ENCODE data around the gene HEXB.

HEXB gene

DNA sequence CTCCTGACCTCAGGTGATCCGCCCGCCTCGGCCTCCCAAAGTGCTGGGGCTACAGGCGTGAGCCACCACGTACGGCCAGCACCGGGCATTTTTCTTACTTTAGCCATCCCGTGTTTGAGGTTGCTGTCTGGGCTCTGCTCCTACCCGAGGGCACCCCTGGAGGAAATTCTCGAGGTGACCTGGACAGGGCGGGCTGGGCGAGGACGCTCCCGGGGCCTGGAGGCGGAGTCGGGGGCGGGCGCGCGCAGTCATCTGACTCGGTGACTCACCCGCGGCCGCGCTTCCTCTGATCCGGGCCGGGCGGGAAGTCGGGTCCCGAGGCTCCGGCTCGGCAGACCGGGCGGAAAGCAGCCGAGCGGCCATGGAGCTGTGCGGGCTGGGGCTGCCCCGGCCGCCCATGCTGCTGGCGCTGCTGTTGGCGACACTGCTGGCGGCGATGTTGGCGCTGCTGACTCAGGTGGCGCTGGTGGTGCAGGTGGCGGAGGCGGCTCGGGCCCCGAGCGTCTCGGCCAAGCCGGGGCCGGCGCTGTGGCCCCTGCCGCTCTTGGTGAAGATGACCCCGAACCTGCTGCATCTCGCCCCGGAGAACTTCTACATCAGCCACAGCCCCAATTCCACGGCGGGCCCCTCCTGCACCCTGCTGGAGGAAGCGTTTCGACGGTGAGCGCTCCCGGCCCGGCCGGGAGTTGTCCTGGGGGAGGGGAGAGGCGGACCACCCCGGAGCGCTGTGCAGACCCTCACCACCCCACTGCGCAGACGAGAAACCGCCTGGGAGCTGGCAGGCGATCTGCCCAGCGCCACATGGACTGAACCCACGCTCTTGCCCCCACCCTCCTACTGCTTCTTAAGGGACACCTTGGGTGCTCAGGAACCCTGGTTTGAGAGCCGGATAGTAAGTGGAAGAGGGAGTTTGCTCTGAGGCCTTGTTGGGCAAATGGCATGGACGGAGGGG lies at the start of gene HEXB:
Gene HEXB, plus strand, starts transcription at position 334 of the 952 bp plus-strand sequence. Its CDS starts 28 bp downstream, at position 362.
- peak; percentile 76 to 82 for DNase-seq

DNA sequence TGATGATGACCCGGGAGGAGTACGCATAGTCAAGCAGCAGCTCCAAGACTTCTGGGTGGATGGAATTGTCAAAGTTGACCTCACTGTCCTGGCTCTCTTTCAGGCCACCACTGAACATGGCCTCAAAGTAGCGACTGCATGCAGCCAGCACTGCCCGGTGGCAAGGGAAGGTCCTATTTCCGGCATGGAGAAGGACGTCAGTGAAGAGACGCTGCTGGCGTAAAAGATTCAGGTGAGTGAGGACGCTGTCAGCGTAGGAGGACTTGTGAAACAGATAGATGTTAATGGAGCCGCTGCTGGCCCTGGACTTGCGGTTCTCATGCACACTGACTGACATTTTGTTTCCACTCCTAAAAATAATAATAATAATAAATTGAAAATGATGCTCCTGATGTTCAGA lies 48.9 kb upstream of the HEXB start:
- DNase-seq, result no peak

DNA sequence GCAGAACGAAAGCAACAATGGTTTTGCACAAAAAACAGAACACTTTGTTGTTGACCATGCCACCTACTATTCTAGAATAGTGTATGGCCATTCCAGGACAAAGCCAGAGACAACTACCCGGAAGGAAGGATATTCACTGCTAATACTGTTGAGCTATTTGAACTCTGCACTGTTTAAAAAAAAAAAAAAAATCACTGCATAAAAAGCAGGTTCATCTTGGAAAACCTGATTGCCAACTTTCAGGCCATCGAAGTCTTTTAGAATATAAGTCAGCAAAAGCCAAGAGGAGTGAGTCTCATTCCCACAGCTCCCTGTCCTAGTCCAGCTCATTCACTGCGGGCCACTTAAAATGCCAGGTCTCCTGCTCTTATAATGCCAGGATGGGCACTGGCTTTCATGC lies 48.5 kb upstream of the HEXB start:
- DNase-seq, result no peak

DNA sequence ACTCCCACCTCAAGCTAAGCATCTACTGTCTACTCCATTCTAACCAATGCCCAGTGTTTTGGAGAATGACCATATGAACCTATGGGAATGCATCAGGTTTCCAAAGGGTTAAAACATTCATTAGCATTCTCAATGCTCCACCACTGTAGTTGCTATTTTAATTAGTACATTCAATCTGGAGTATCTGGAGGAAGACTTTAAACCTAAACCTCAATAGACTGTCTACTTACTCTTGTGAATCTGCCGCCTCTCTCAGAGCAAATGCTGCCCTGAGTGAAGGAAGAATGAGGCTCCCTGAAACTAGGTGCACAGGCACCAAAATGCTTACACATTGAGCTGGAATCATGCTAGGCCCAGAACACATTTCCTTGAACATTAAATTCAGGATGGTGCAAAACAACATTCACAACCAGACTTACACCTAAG lies 46.5 kb upstream of the HEXB start:
- no peak for DNase-seq

GRCh38 chr5:74638970-74639806 lies 45.8 kb upstream of the HEXB start:
- no peak for DNase-seq

DNA sequence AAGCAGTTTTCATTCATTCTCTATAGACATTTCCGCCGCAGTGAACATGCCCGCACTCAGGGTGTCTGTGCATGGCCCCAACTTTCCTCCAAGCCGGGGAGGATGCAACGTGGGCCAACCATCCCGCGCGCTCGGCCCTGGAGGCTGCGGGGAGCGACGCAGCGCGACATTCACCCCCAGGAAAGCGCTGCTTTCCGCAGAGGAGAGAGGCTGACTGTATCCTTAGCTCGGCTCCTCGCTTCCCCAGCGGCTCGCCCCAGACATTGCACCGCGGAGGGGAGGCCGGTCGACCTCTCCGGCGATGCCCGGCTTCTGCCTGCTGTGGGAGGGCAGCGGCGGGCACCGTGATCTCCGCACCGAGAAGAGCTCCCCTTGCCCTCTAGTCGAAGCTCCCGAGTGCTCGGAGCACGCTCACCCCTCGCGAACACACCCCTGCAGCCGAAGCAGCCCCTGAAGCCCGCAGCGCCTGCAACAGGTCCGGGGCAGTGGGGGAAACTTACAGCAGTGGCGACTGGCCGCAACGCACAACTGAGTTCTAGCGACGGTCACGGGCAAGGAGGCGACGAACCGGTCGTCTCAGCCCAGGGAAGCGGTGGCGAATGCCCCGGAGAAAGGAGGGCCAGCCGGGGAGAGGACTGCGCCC lies 45.1 kb upstream of the HEXB start:
- DNase-seq, result peak in 1 of 2 experiments; percentile 9

- DNase-seq, result peak; percentile 65 to 68
Measured at GRCh38 chr5:74640450-74640953, 44.5 kb upstream of the HEXB start, which contains the start of gene ENC1. Gene ENC1, minus strand, starts transcription at chr5:74640728. Its CDS starts 4,243 bp downstream, at chr5:74636485.

DNA sequence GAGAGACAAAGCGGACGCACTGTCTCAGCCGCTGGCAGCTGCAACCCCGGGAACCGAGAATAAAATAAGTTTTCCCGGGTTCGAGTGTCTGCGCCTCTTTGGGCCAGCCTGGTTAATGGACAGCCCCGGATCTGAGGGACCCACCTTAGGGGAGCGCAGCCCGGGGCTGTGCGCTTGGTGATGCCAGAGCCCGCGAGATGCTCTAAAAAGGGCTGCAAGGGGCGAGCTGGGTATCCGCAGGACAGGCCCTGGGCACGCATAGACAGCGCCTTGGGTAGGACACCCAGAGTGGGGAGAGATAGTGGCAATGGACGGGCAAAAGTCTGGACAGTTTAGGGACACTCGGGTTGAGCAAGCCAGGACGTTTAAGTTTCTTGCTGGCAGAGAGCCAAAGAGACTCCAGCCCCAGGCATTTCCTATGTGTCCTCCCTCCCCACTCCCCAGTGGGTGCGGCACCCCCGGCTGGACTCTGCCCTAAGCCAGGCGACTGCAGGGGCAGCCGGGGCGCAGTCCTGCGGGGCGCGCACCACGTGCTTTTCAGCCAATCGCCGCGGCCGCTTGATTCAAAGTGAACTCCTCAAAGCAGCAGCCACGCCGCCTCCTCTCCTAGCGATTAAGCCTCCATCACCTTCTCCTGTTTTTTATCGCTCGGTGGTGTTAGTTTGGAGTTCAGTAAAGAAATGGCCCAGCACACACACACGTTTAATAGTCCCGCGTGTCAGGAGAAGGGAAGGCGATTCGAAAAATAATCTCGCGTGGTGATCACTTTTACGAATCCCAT lies 43.9 kb upstream of the HEXB start:
- no peak for DNase-seq

DNA sequence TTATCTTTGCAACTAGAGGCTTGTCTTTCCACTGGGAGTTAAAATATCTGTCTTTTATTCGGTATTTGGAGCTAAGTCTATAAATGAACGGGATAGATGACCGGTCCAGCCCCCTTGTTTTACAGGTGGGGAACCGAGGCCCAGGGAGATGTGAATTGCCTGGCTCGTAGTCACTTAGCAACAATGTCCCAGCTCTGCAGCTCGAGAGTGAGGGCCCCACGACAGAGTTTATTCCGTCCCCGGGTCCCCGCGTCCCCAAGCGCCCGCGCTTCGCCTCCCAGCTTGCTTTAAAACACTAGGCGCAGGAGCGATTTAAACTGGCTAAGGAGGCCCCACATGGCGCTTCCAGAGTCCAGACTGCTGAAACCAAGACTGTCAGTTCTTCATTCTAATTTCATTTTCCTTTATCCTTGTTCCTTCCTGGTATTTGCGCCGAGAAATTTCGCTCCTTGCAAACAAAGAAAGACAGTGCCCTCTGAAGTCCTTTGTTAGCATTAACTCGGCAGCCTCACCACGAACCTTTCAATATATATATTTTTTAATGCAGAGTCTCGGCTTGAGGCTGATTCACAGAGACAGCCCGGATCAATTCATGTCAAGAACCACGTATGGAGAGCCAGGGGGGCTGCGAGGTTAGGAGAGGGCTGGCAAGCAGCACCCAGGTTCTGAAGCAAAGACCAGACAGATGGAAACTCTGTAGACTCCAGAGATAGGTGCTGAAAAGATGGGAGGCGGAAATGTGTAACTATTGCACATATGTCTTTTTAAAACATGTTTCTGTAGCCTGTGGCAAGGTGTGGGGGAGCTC lies 43.1 kb upstream of the HEXB start:
- DNase-seq, result no peak

- DNase-seq, result no peak
Measured at GRCh38 chr5:74642543-74642863, 42.5 kb upstream of the HEXB start.

DNA sequence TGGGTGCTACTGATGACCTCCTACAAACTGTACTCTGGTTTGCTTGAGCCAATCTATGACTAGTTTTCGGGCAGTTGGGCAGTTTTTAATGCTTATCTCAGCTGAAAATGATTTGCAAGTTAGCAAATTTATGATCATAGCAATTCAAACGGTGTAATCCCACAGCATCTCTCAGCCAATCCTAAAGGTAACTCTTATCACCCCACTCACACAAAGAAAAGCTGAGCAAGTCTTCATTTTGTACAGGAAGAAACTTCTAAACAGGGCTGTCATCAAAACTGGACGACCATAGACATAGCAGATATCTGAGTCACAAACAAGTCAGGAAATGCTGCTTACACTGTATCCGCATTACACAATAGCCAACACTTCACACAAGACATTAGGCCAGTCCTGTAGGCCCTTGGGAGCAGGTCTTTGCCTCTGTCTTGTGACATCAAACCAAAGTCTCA lies 41.9 kb upstream of the HEXB start:
- DNase-seq, result no peak

DNA sequence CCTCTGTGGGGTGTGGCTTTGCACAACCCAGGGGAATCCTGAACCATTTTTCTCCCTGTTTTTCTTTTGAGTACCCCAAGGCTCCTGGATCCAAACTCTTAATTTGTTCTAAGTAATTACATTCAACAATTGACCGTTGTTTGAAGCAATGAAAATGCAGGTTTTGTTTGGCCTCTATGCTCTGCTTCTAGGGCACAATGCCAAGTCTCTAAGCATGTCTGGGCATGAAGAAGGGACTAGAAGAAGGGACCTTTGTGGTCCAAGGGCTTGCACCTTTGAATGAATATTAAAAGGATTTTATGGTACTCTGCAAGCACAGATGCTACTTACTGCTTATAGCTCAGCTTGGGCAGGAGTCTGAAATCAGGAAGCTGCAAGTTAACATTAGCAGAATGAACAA lies 37.9 kb upstream of the HEXB start:
- DNase-seq, result no peak

- DNase-seq, result no peak
Measured at GRCh38 chr5:74648835-74649293, 36.2 kb upstream of the HEXB start.

DNA sequence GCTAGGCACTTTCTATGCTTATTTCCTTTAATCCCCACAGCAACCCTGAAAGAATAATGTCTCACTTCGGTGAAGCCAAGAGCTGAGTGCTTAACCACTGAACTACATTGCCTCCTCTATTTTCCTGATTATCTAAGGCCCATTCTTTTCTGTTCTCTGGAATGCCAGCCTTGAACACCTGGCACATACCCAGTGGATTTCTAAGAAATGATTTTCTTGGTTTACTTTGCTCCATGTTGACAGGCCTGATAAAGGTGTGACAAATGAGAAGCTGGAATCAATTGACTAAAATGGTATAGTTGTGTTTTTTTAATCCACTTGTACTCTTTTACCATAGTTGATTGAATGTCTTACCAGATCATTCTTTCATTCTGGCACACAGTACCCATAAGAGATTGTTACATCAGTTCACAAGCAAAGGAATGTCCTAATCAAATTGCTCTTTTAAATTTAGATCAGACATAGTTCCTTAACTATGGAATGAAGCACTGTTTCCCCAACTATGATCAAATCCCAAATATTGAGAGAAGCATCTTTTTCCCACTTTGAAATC lies 35.5 kb upstream of the HEXB start:
- no peak for DNase-seq

- DNase-seq, result no peak
Measured at GRCh38 chr5:74651710-74652109, 33.3 kb upstream of the HEXB start.

GRCh38 chr5:74652576-74652975 lies 32.5 kb upstream of the HEXB start:
- DNase-seq, result no peak

DNA sequence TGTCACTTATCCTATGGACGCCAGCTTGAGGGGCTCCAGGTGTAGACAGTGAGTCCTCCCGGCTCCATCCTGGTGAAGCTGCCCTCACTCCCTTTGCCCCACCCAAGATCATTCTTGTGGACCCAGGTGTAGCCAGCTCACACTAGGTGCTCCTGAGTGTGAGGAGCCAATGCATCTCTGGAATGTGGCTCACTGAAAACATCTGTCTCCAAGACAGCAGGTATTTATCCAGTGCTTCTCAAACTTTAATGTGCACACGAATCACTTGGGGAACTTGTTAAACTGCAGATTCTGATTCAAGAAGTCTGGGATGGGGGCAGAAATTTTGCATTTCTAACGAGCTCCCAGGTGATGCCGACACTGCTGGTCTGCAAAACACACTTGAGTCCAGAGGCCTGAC lies 31.0 kb upstream of the HEXB start:
- no peak for DNase-seq

DNA sequence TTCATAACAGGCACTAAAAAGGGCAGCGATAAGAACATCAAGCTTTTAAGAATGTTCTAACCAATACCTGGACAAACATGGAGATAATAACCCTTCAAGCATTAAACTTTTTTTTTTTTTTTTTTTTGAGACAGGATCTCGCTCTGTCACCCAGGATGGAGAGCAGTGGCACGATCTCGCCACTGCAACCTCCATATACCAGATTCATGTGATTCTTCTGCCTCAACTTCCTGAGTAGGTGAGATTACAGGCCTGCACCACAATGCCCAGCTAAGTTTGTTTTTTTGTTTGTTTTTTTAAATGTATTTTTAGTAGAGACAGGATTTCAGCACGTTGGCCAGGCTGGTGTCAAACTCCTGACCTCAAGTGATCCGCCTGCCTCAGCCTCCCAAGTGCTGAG lies 29.8 kb upstream of the HEXB start:
- DNase-seq, result no peak

GRCh38 chr5:74655716-74656115 lies 29.3 kb upstream of the HEXB start:
- no peak for DNase-seq

- DNase-seq, result no peak
Measured at GRCh38 chr5:74657165-74657564, 27.9 kb upstream of the HEXB start.

GRCh38 chr5:74659172-74659571 lies 25.9 kb upstream of the HEXB start:
- no peak for DNase-seq
